GM12872 (cell line): Measurements from ENCODE around the gene CARD11.
A peak's percentile ranks its signal among the peaks of the same experiment; 100 is the strongest.

Source experiments
- CTCF ChIP-seq: IDR thresholded peaks from 3 replicates; pipeline ENCODE4 v1.5.1; 2011; ENCODE audit warnings: low read depth, mild to moderate bottlenecking, low read length, moderate library complexity; ENCODE audit not compliant: insufficient read depth

CARD11 gene

GRCh38 chr7:2924866-2925840 lies 118.5 kb downstream of the CARD11 start:
- TF ChIP-seq CTCF: no peak

DNA sequence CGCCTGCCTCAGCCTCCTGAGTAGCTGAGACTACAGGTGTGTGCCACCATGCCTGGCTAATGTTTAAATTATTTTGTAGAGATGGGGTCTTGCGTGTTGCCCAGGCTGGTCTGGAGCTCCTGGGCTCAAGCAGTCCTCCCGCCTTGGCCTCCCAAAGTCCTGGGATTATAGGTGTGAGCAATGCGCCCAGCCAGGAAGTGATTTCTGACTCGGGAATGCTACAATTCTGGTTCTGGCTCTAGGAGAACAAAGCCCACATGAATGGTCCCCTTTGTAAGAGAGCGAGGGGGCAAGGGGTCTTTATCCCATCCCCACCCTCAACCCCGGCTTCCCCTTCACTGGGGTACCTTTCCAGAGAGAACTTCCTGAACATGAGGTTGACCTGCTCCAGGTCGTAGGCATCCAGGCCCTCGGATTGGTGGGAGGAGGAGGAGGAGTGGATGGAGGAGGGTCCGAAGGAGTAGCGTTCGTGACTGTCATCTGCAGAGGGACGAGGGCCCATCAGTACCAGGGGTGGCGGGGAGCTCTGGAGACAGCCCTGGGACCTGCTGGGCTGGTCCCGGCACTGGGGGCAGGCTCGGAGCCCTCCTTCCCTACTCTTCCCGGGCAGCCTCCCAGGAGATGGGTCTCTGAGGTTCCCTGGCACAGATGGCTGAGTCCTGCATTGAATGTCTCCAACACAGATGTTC lies 119.6 kb downstream of the CARD11 start:
- TF ChIP-seq CTCF: no peak

DNA sequence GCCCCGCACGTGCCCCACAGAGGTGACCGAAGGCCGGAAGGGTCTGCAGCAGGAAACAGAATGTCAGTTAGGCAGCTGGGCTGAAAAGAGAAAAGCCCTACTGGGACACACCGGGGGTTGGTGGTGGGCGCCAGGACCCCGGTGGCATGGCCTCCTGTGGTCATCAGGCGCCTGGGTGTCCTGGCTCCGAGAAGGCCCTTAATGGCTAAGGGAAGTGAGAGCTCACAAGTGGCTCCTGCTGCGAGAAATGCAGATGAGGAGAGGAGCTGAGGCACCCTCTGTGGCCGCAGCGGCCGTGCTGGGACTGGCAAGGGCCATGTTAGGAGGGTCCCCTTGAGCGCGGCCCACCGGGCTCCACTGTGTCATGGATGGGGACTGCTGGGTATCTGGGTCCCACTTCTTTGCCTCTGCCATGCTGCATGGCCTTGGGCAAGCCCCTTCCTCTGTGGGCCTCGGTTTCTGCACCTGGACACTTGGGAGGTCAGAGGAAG lies 120.3 kb downstream of the CARD11 start:
- TF ChIP-seq CTCF: no peak

DNA sequence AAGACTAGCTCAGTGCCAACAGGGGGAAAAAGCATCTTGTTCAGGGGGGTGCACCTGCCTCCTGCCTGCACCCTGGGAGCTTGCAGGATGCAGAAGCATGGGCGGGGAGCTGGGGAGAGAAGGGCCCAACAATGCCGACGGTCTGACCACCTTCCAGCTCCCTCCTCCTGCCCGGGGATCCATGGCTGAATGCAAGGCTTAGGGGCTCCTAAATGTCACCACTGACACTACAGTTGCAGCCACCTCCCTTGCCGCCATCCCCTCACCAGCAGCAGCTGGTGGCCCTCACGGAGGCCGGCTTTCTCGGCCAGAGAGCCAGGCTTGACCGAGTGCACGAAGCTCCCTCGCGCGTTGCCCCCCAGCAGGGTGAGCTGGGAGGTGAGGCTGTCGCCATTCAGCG lies 120.8 kb downstream of the CARD11 start:
- no peak for TF ChIP-seq CTCF

DNA sequence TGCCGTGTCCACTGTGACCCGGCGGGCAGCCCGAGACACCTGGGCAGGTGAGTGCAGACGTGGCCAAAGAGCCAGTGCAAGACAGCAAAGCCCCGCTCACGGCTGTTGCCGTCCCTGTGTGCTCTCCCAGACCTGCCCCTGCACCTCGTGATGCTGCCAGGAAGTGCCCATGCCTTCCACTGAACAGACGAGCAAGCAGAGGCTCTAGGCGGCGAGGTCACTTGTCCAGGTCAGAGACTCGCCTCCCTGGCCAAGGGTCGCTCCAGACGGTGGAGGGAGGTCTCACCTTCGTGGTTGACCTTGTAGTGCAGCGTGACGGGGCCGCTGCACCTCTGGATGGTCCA lies 121.3 kb downstream of the CARD11 start:
- TF ChIP-seq CTCF: no peak

- TF ChIP-seq CTCF: 0 out of 3 replicates have a peak, but pooled peaks have one; percentile 13
Observed at GRCh38 chr7:2921653-2922347, 121.9 kb downstream of the CARD11 start.
